Thyroid gland (tissue), 4 donors: ENCODE data around the gene PTRH1.

Experiments used
- CTCF ChIP-seq, 6 experiments: fragments of 200-600 bp in 3 of 6; fragments of 450-650 bp in 3 of 6; sonication (generic) in 3 of 6; IDR thresholded peaks; one replicate each; pipeline ENCODE4 v1.5.1; 2016 to 2019; ENCODE audit warnings: antibody characterized with exemption in 6 of 6, mild to moderate bottlenecking in 2 of 6, inconsistent platforms in 1 of 6, moderate library complexity in 1 of 6
- POLR2A ChIP-seq, 2 donors: fragments of 450-650 bp; IDR thresholded peaks; one replicate each; pipeline ENCODE4 v1.6.1; 2017; ENCODE audit warnings: antibody characterized with exemption in 2 of 2, mild to moderate bottlenecking in 2 of 2, moderate library complexity in 1 of 2

GRCh38 chr9:127667906-127668305, 47.6 kb downstream of the PTRH1 start:
- TF ChIP-seq POLR2A (IDR thresholded peaks at IDR 0.05) = no peak
- no peak for TF ChIP-seq CTCF (IDR thresholded peaks at IDR 0.05)
